ENCODE results near the gene B3GALNT1. TPM values are rescaled to one million over a fixed set of nuclear protein-coding genes. Genes with fewer than 3 reads are reported as not detected.
"Not testable (repeated sequence)": the region's sequence is repeated elsewhere in the genome, so short reads cannot be mapped to it uniquely, and the experiment has no call there.

Gene B3GALNT1
- total RNA-seq, 4 donors from 2014 or later = 3.7 to 6.2 (median 5.5) TPM

DNA sequence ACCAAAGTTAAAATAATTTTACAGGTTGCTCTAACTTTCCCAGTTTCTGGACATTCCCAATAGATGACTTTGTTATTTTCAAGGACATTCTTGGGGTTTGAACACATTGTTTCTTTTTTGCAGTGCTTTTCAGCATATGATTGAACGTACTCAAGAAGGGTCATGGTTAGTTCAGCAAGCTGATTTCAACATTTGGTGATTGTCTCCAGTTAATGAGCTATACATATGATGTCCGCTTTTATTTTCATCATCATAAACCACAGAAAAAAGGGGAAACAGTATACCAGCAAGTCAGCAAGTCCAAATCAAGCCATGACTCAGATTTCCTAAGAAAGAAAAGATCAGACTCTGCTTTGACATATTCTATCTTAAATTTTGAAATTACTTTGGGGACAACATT lies 69.4 kb downstream of the B3GALNT1 start:
- Histone ChIP-seq H3K9me3 (no peaks in the 10 kb centered on the region), H3K4me3 (no peak overlapping the region), H3K27me3 (no peaks in the 10 kb centered on the region), H3K27ac (replicated peaks in 1 of 4) (no peak overlapping the region), H3K36me3 (no peaks in the 10 kb centered on the region), H3K4me1 (no peaks in the 10 kb centered on the region)
- intact Hi-C loops (cut with DNase I) = no loop called here
- WGBS = 53% methylated on average over 2 of the region's 2 CpGs
- TF ChIP-seq POLR2AphosphoS5 (IDR thresholded peaks at IDR 0.05) = no peak
- no peak for TF ChIP-seq POLR2A (IDR thresholded peaks at IDR 0.05; ENCODE audit: low read depth)
- TF ChIP-seq CTCF (IDR thresholded peaks at IDR 0.05) = no peak
- TF ChIP-seq EP300 (IDR thresholded peaks at IDR 0.05) = no peak
- no peak for DNase-seq (ENCODE audit: extremely low spot score)

GRCh38 chr3:161034913-161035550 lies 70.1 kb downstream of the B3GALNT1 start:
- DNase-seq (ENCODE audit: extremely low spot score); H3K4me1 ChIP-seq; H3K36me3 ChIP-seq; H3K27ac ChIP-seq (replicated peaks in 1 of 4); H3K27me3 ChIP-seq; intact Hi-C loops (cut with DNase I); H3K9me3 ChIP-seq; H3K4me3 ChIP-seq: not testable (repeated sequence)
- WGBS = 60% methylated on average over 5 of the region's 5 CpGs

Other genes starting within 250 kb of the B3GALNT1 start
- 10 to 100 TPM; 32.3 to 45.8 (median 40.6) TPM for gene NMD3, start 116.0 kb upstream of the B3GALNT1 start, total RNA-seq